Pancreas (tissue), 10 donors: ENCODE results near the gene DIDO1. TPM values are rescaled to one million over a fixed set of nuclear protein-coding genes. Genes with fewer than 3 reads are reported as not detected.

Experiments used
- ATAC-seq, 4 donors: fragments of 200-7000 bp; cut with Tn5 transposase; one replicate each; pipeline versions ENCODE4 v1.8.0 to v1.9.1; 2020; ENCODE audit warnings: mild to moderate bottlenecking in 4 of 4, moderate library complexity in 4 of 4
- DNase-seq, 6 donors: peaks; one replicate each; pipeline ENCODE4 v3.0.0-alpha.2; 2020
- FAIRE-seq: peaks from 2 replicates; lab custom pipeline; 2012; peaks lifted over from hg19 to GRCh38; lab: Jason Lieb, UNC
- H3K27ac ChIP-seq, 4 donors: fragments of 200-600 bp; sonication (generic); 1 replicate in 3 of 4; 2 replicates in 1 of 4; pipeline versions ENCODE4 v1.5.0 to v1.8.0; 2020
- H3K27me3 ChIP-seq, 4 donors: fragments of 200-600 bp; one replicate each; pipeline ENCODE4 v1.8.0; 2021
- H3K36me3 ChIP-seq, 3 donors: fragments of 200-600 bp; sonication (generic) in 1 of 3; one replicate each; pipeline versions ENCODE4 v1.5.0 to v1.8.0; 2020 to 2021
- H3K4me1 ChIP-seq, 3 donors: fragments of 200-600 bp; one replicate each; pipeline ENCODE4 v1.8.0; 2021
- H3K4me3 ChIP-seq, 4 donors: fragments of 200-600 bp; sonication (generic) in 2 of 4; one replicate each; pipeline versions ENCODE4 v1.5.0 to v1.8.0; 2020 to 2021
- H3K9me3 ChIP-seq, 4 donors: fragments of 200-600 bp; one replicate each; pipeline ENCODE4 v1.8.0; 2021
- CTCF ChIP-seq, 4 donors: fragments of 200-600 bp; sonication (generic) in 3 of 4; IDR thresholded peaks; one replicate each; pipeline versions ENCODE4 v1.5.0 to v1.8.0; 2021; ENCODE audit warnings: antibody characterized with exemption in 4 of 4
- WGBS, 2 donors: extraction: QIAGEN DNeasy Blood & Tissue Kit; methylation state at CpG; one replicate each; pipeline ENCODE4 v1.1.7; 2013; 5-methylcytosine and 5-hydroxymethylcytosine counted together
- intact Hi-C, 3 donors: fragments of 100-400 bp; cut with DNase I; formaldehyde crosslinking; loops; one replicate each; pipeline versions ENCODE4 v1.11.1 to v1.14.2; 2022
- polyA plus RNA-seq, 2 donors: library from polyadenylated mRNA; stranded (reverse); fragments of 200-250 nt; gene quantifications; one replicate each; pipeline ENCODE4 v1.2.3, GENCODE V29; 2013
- total RNA-seq, 6 donors: library from RNA; stranded (reverse); fragmentation: NEBNext Ultra II Directional in 4 of 6; extraction: Animal tissue kit (Norgen Biotek cat#: 25700) in 4 of 6; gene quantifications; one replicate each; pipeline versions ENCODE4 v1.2.1 to v1.2.4, GENCODE V29; 2021 to 2023
- donor health status: healthy with polysubstance abuse.
- donor health status: DM: no; HTN: no; CAD: no; lungs with moderate emphysema.
- donor health status: DM: no; HTN: no; CAD: no.
- donor health status: control.
- donor health status: control.
- donor health status: Bipolar disorder and iron deficiency.
- donor health status: DM: yes; HTN: yes; CAD: no.
- donor health status: DM: no; HTN: no; CAD: no.
- donor health status: DM: no; HTN: no; CAD: no.
- donor health status: DM: yes; HTN: yes; CAD: no.

Gene DIDO1
- total and polyA plus RNA-seq, 8 donors: 16.7 to 29.8 (median 18.5) TPM

DNA sequence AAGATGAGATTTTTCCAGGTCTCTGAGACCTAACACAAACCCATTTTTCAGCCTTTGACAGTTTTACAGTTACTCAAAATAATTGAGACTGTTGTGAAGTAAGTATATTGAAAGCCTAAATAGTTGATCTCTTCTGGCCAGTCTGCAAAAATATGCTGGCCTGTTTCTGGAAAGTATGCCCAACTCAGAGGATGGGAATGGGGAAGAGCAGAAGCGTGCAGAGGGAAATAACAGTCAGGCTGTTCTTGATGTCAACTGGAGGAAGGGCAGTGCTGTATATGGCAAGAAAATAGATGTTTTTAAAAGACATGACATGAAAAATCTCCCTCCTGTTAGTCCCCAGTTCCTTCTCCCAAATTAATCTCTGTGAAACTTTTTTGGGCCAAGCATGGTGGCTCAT lies 15.5 kb upstream of the DIDO1 start:
- Histone ChIP-seq H3K27ac (no peak overlapping the region), H3K4me3 (no peak overlapping the region), H3K36me3 (peaks cover 8 to 37% (median 15%) of the 10 kb centered on the region in 3 donors), H3K9me3 (no peaks in the 10 kb centered on the region), H3K4me1 (peaks cover 6 to 12% (median 8%) of the 10 kb centered on the region in 3 donors), H3K27me3 (no peaks in the 10 kb centered on the region)
- FAIRE-seq: no peak
- ATAC-seq: no peak
- TF ChIP-seq CTCF (IDR thresholded peaks at IDR 0.05): no peak
- WGBS, 2 donors: 91 to 96% methylated on average over 1 of the region's 1 CpG
- no peak for DNase-seq
- intact Hi-C loops: no loop called here

DNA sequence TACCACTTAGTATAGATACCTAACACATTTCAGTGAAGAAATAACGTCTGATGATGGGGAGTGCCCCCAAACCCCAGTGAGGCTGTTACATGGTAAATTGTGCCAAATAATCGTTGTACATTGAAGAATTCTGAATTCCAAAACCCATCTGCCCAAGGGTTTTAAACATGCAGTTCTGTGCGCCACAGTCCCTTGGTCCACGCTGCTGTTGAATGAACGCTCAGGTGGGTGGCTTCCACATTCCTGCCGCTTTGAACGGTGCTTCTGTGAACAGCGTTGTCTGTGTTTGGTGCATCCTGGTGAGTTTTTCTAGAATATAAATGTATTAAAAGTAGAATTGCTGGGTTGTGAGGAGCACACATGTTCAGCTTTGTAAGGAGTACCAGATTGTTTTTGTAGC lies 14.6 kb upstream of the DIDO1 start:
- Histone ChIP-seq H3K4me3 (no peak overlapping the region), H3K27ac (no peak overlapping the region), H3K27me3 (no peaks in the 10 kb centered on the region), H3K36me3 (peaks cover 4 to 32% (median 11%) of the 10 kb centered on the region in 3 donors), H3K4me1 (peaks cover 14 to 21% (median 14%) of the 10 kb centered on the region in 3 donors), H3K9me3 (no peaks in the 10 kb centered on the region)
- FAIRE-seq: no peak
- no peak for TF ChIP-seq CTCF (IDR thresholded peaks at IDR 0.05)
- ATAC-seq: no peak
- WGBS, 2 donors: 83 to 86% methylated on average over 8 of the region's 8 CpGs
- intact Hi-C loops: no loop called here
- DNase-seq: peak in 1 of 6 donors; percentile 7

GRCh38 chr20:62938105-62938888 lies 12.0 kb upstream of the DIDO1 start, which contains the start of gene GID8:
GID8 (plus strand) TSS chr20:62938147; CDS start chr20:62941503, 3,356 bp downstream.
- WGBS, 2 donors: 0 to 1% methylated on average over 73 to 76 of the region's 79 CpGs
- Histone ChIP-seq H3K36me3 (peaks cover 0 to 6% (median under 1%) of the 10 kb centered on the region in 3 donors), H3K9me3 (no peaks in the 10 kb centered on the region), H3K27me3 (no peaks in the 10 kb centered on the region), H3K4me3 (peak within 1 kb of the TSS; percentile 82 to 97 (median 91)), H3K4me1 (peaks cover 14 to 23% (median 18%) of the 10 kb centered on the region in 3 donors), H3K27ac (peak within 1 kb of the TSS; percentile 68 to 86 (median 86))
- no peak for FAIRE-seq
- TF ChIP-seq CTCF (IDR thresholded peaks at IDR 0.05): no peak
- ATAC-seq: peak; percentile 38 to 61 (median 44)
- intact Hi-C loops: no loop called here
- DNase-seq: peak in 3 of 6 donors; percentile 69 to 82 (median 80)

- TF ChIP-seq CTCF (IDR thresholded peaks at IDR 0.05): no peak
- intact Hi-C loops: no loop called here
- Histone ChIP-seq H3K27me3 (no peaks in the 10 kb centered on the region), H3K27ac (peak overlapping the region; percentile 68 to 86 (median 86)), H3K9me3 (no peaks in the 10 kb centered on the region), H3K4me1 (peaks cover 14 to 23% (median 18%) of the 10 kb centered on the region in 3 donors), H3K4me3 (peak overlapping the region; percentile 82 to 97 (median 91)), H3K36me3 (no peaks in the 10 kb centered on the region)
- no peak for FAIRE-seq
- DNase-seq: peak; percentile 95 to 99 (median 98)
- peak; percentile 94 to 98 (median 96) for ATAC-seq
- 0 to 1% methylated on average over 68 to 92 of the region's 92 CpGs for WGBS, 2 donors
These were observed 11.2 kb upstream of the DIDO1 start for GRCh38 chr20:62937268-62938104.
